CD14-positive monocyte (primary cell): ENCODE measurements around the gene JAK1. TPM values are rescaled to one million over a fixed set of nuclear protein-coding genes. Genes with fewer than 3 reads are reported as not detected.

Experiments
- DNase-seq, 3 donors: peaks; one replicate each; pipeline ENCODE4 v3.0.0-alpha.2; 2011 to 2022
- H2AFZ ChIP-seq: 2 replicates; pipeline ENCODE4 v1.6.0; 2012; ENCODE audit warnings: mild to moderate bottlenecking, low read depth, low read length, inconsistent platforms; ENCODE audit not compliant: insufficient read depth, poor library complexity, severe bottlenecking
- H3K27ac ChIP-seq, 2 donors: 1 replicate in 1 of 2; 2 replicates in 1 of 2; pipeline ENCODE4 v1.5.1; 2012 to 2013; ENCODE audit warnings: low read length in 2 of 2, control low read depth in 1 of 2, inconsistent platforms in 1 of 2, low read depth in 1 of 2, mild to moderate bottlenecking in 1 of 2
- H3K27me3 ChIP-seq, 2 donors: one replicate each; pipeline versions ENCODE4 v1.6.0 to v1.6.1; 2011 to 2013; ENCODE audit warnings: low read length in 2 of 2; ENCODE audit not compliant: control insufficient read depth in 2 of 2, insufficient read depth in 2 of 2
- H3K36me3 ChIP-seq, 2 donors: replicated peaks in 1 of 2; 1 replicate in 1 of 2; 2 replicates in 1 of 2; pipeline versions ENCODE4 v1.5.1 to v1.6.1; 2012 to 2013; ENCODE audit warnings: low read length in 2 of 2, control low read depth in 1 of 2, inconsistent platforms in 1 of 2, mild to moderate bottlenecking in 1 of 2; ENCODE audit not compliant: insufficient read depth in 2 of 2, control insufficient read depth in 1 of 2
- H3K4me1 ChIP-seq, 2 donors: 1 replicate in 1 of 2; 2 replicates in 1 of 2; pipeline versions ENCODE4 v1.5.1 to v1.6.1; 2012 to 2013; ENCODE audit warnings: low read length in 2 of 2, control low read depth in 1 of 2, inconsistent platforms in 1 of 2, mild to moderate bottlenecking in 1 of 2, moderate library complexity in 1 of 2; ENCODE audit not compliant: insufficient read depth in 2 of 2, control insufficient read depth in 1 of 2
- H3K4me2 ChIP-seq: replicated peaks from 2 replicates; pipeline ENCODE3; 2012; ENCODE audit warnings: low read length, moderate library complexity, mild to moderate bottlenecking; ENCODE audit not compliant: poor library complexity, severe bottlenecking; ENCODE audit errors: extremely low read depth
- H3K4me3 ChIP-seq, 3 experiments: fragments of 200-600 bp in 1 of 3; sonication (generic) in 1 of 3; replicated peaks in 1 of 3; 1 replicate in 2 of 3; 2 replicates in 1 of 3; pipeline ENCODE4 v1.5.1; 2011 to 2013; ENCODE audit warnings: low read length in 3 of 3, mild to moderate bottlenecking in 3 of 3, control low read depth in 2 of 3, low read depth in 2 of 3, inconsistent platforms in 1 of 3, moderate library complexity in 1 of 3
- H3K79me2 ChIP-seq: 2 replicates; pipeline ENCODE4 v1.6.0; 2012; ENCODE audit warnings: mild to moderate bottlenecking, control low read depth, inconsistent platforms, low read length, moderate library complexity; ENCODE audit not compliant: insufficient read depth
- H3K9ac ChIP-seq: 2 replicates; pipeline ENCODE4 v1.6.0; 2017; ENCODE audit warnings: low read length, mild to moderate bottlenecking; ENCODE audit not compliant: insufficient read depth, poor library complexity, severe bottlenecking
- H3K9me3 ChIP-seq, 2 donors: replicated peaks in 1 of 2; 1 replicate in 1 of 2; 2 replicates in 1 of 2; pipeline versions ENCODE4 v1.5.1 to v1.6.1; 2012 to 2013; ENCODE audit warnings: low read length in 2 of 2, control low read depth in 1 of 2; ENCODE audit not compliant: control insufficient read depth in 1 of 2, insufficient read depth in 1 of 2
- H4K20me1 ChIP-seq: 2 replicates; pipeline ENCODE4 v1.6.0; 2012; ENCODE audit warnings: mild to moderate bottlenecking, low read length, control low read depth, moderate library complexity; ENCODE audit not compliant: insufficient read depth
- H3K27ac Mint-ChIP-seq, 7 donors: one replicate each; pipeline ENCODE4 v1.8.0; 2020; ENCODE audit warnings: mild to moderate bottlenecking in 7 of 7, mixed read lengths in 7 of 7, moderate library complexity in 6 of 7, inconsistent platforms in 2 of 7
- H3K27me3 Mint-ChIP-seq, 3 donors: one replicate each; pipeline ENCODE4 v1.8.0; 2021 to 2022; ENCODE audit warnings: low read depth in 3 of 3, mild to moderate bottlenecking in 3 of 3, mixed read lengths in 3 of 3, moderate library complexity in 3 of 3, inconsistent platforms in 1 of 3
- H3K36me3 Mint-ChIP-seq, 2 donors: one replicate each; pipeline ENCODE4 v1.8.0; 2020; ENCODE audit warnings: mixed read lengths in 2 of 2, inconsistent platforms in 1 of 2, mild to moderate bottlenecking in 1 of 2
- H3K4me1 Mint-ChIP-seq: one replicate; pipeline ENCODE4 v1.8.0; 2020; ENCODE audit warnings: mild to moderate bottlenecking, mixed read lengths
- H3K4me3 Mint-ChIP-seq, 2 donors: one replicate each; pipeline ENCODE4 v1.8.0; 2020; ENCODE audit warnings: mild to moderate bottlenecking in 2 of 2, mixed read lengths in 2 of 2, moderate library complexity in 1 of 2
- H3K9me3 Mint-ChIP-seq, 7 donors: one replicate each; pipeline ENCODE4 v1.8.0; 2020 to 2022; ENCODE audit warnings: mixed read lengths in 7 of 7, mild to moderate bottlenecking in 6 of 7, moderate library complexity in 6 of 7, inconsistent platforms in 2 of 7
- CTCF ChIP-seq: fragments of 200-600 bp; IDR thresholded peaks from one replicate; pipeline ENCODE4 v1.8.0; 2022; ENCODE audit warnings: antibody characterized with exemption, mild to moderate bottlenecking
- WGBS: methylation state at CpG from one replicate; pipeline ENCODE4 v1.1.5; 2013; ENCODE audit warnings: missing lambda C conversion rate; ENCODE audit not compliant: insufficient coverage; 5-methylcytosine and 5-hydroxymethylcytosine counted together
- intact Hi-C, 2 donors: fragments of 100-400 bp; cut with micrococcal nuclease; formaldehyde crosslinking; loops; one replicate each; pipeline versions ENCODE4 v1.15.0 to v1.15.1; 2023
- polyA plus RNA-seq, 3 donors: library from polyadenylated mRNA; depleted of rRNA in 1 of 3; unstranded in 2 of 3; stranded (reverse) in 1 of 3; fragments of 300-500 nt in 2 of 3; fragments of >200 nt in 1 of 3; fragmentation: Illumina TruSeq in 2 of 3; gene quantifications; 1 replicate in 2 of 3; 2 replicates in 1 of 3; pipeline ENCODE4 v1.2.3, GENCODE V29; 2012 to 2021

Gene JAK1
- polyA plus RNA-seq, 3 donors, result 43.1 to 76.2 (median 72.6) TPM

GRCh38 chr1:64875101-64875500 lies 91.2 kb downstream of the JAK1 start:
- no peaks in the 10 kb centered on the region for H3K9me3 Mint-ChIP-seq
- intact Hi-C loops, result no loop called here
- peaks cover 87 to 89% of the 10 kb centered on the region in 2 donors for H3K36me3 Mint-ChIP-seq
- Histone ChIP-seq H4K20me1 (peaks cover 38% of the 10 kb centered on the region), H3K79me2 (no peaks in the 10 kb centered on the region), H3K36me3 (peaks cover 89 to 99% of the 10 kb centered on the region in 2 donors), H3K4me1 (no peaks in the 10 kb centered on the region), H3K9me3 (no peaks in the 10 kb centered on the region), H3K4me2 (no peak overlapping the region), H2AFZ (no peak overlapping the region), H3K27me3 (no peaks in the 10 kb centered on the region), H3K9ac (no peak overlapping the region), H3K4me3 (no peak overlapping the region), H3K27ac (no peak overlapping the region)
- H3K4me1 Mint-ChIP-seq, result no peaks in the 10 kb centered on the region
- no peak overlapping the region for H3K4me3 Mint-ChIP-seq
- peak overlapping the region in 2 of 7 donors; percentile 21 to 67 for H3K27ac Mint-ChIP-seq
- no peak for TF ChIP-seq CTCF
- no peak for DNase-seq
- H3K27me3 Mint-ChIP-seq, result peaks cover 0 to 2% (median 0%) of the 10 kb centered on the region in 3 donors
- 100% methylated on average over 7 of the region's 10 CpGs for WGBS

GRCh38 chr1:64874666-64875065 lies 91.7 kb downstream of the JAK1 start:
- no peak overlapping the region for H3K4me3 ChIP-seq
- peaks cover 90 to 99% of the 10 kb centered on the region in 2 donors for H3K36me3 ChIP-seq
- H3K4me3 Mint-ChIP-seq, result no peak overlapping the region
- no peaks in the 10 kb centered on the region for H3K9me3 ChIP-seq
- H3K27ac Mint-ChIP-seq, result peak overlapping the region in 2 of 7 donors; percentile 21 to 67
- H3K4me2 ChIP-seq, result no peak overlapping the region
- H3K27me3 Mint-ChIP-seq, result peaks cover 0 to 2% (median 0%) of the 10 kb centered on the region in 3 donors
- no peaks in the 10 kb centered on the region for H3K4me1 ChIP-seq
- H2AFZ ChIP-seq, result no peak overlapping the region
- no peaks in the 10 kb centered on the region for H3K79me2 ChIP-seq
- 100% methylated on average over 2 of the region's 3 CpGs for WGBS
- no peaks in the 10 kb centered on the region for H3K9me3 Mint-ChIP-seq
- no peak for TF ChIP-seq CTCF
- peaks cover 91 to 92% of the 10 kb centered on the region in 2 donors for H3K36me3 Mint-ChIP-seq
- intact Hi-C loops, result no loop called here
- no peak overlapping the region for H3K27ac ChIP-seq
- H4K20me1 ChIP-seq, result peaks cover 33% of the 10 kb centered on the region
- no peaks in the 10 kb centered on the region for H3K27me3 ChIP-seq
- H3K9ac ChIP-seq, result no peak overlapping the region
- no peaks in the 10 kb centered on the region for H3K4me1 Mint-ChIP-seq
- no peak for DNase-seq
